Panc1 (cell line): ENCODE data around the gene CBARP. TPM values are rescaled to one million over a fixed set of nuclear protein-coding genes. Genes with fewer than 3 reads are reported as not detected.

ENCODE experiments used
- ATAC-seq: fragments of 200-7000 bp; cut with Tn5 transposase; 2 replicates; pipeline ENCODE4 v1.9.1; 2020; ENCODE audit warnings: mild to moderate bottlenecking, moderate library complexity
- BruUV-seq: library from RNA; stranded (reverse); fragments of 400-500 nt; replicated peaks from 2 replicates; lab custom pipeline; 2021; lab: Mats Ljungman, UMichigan
- CTCF ChIA-PET: fragments of 300-600 bp; sonication (Branson Sonifier 250); formaldehyde crosslinking; loops from one replicate; lab custom pipeline; 2022; ENCODE audit warnings: antibody characterized with exemption; lab: Charles Lee
- POLR2A ChIA-PET: fragments of 300-600 bp; sonication (Branson Sonifier 250); formaldehyde crosslinking; loops from one replicate; lab custom pipeline; 2022; ENCODE audit warnings: antibody characterized with exemption; lab: Charles Lee
- DNase-seq: peaks from one replicate; pipeline ENCODE4 v3.0.0-alpha.2; 2010; ENCODE audit warnings: low read depth, low spot score
- H3K27ac ChIP-seq: 2 replicates; pipeline ENCODE4 v1.5.1; 2011; ENCODE audit warnings: mild to moderate bottlenecking, low read length, inconsistent platforms
- H3K27me3 ChIP-seq: fragments of 200-500 bp; sonication (Bioruptor generic); 2 replicates; pipeline ENCODE4 v1.6.0; 2014; ENCODE audit warnings: low read length, inconsistent platforms; ENCODE audit not compliant: control insufficient read depth, insufficient read depth
- H3K36me3 ChIP-seq: fragments of 200-500 bp; sonication (Bioruptor generic); 2 replicates; pipeline ENCODE4 v1.5.1; 2014; ENCODE audit warnings: inconsistent platforms, mild to moderate bottlenecking, low read length, moderate library complexity; ENCODE audit not compliant: control insufficient read depth, insufficient read depth
- H3K4me1 ChIP-seq: 2 replicates; pipeline ENCODE4 v1.5.1; 2011; ENCODE audit warnings: inconsistent platforms, mild to moderate bottlenecking, low read length, moderate library complexity; ENCODE audit not compliant: control insufficient read depth, insufficient read depth
- H3K4me3 ChIP-seq, 2 experiments: 2 replicates each; pipeline ENCODE4 v1.5.1; 2011 to 2012; ENCODE audit warnings: low read depth in 2 of 2, low read length in 2 of 2, mild to moderate bottlenecking in 2 of 2, inconsistent platforms in 1 of 2, moderate library complexity in 1 of 2
- H3K9me3 ChIP-seq: fragments of 200-500 bp; sonication (Bioruptor generic); 2 replicates; pipeline ENCODE4 v1.5.1; 2014; ENCODE audit warnings: low read depth, mild to moderate bottlenecking, inconsistent platforms, low read length, moderate library complexity; ENCODE audit not compliant: control insufficient read depth, insufficient read depth
- POLR2AphosphoS5 ChIP-seq: IDR thresholded peaks from 2 replicates; pipeline ENCODE4 v1.6.1; 2012; ENCODE audit warnings: mild to moderate bottlenecking, low read depth, low read length, moderate library complexity
- SIN3A ChIP-seq: IDR thresholded peaks from 2 replicates; pipeline ENCODE4 v1.6.1; 2012; ENCODE audit warnings: low read depth, mild to moderate bottlenecking, low read length, moderate library complexity, borderline replicate concordance; ENCODE audit not compliant: insufficient read depth
- TCF7L2 ChIP-seq: IDR thresholded peaks from 2 replicates; pipeline ENCODE4 v1.6.1; 2011; ENCODE audit warnings: mild to moderate bottlenecking, low read depth, low read length, inconsistent platforms
- in situ Hi-C: cut with HindIII; loops from 2 replicates; pipeline ENCODE4 v1.10.0; 2016; ENCODE audit warnings: low sequenced_read_pairs, low pct_unique_long_range_greater_than_20kb
- intact Hi-C: fragments of 100-400 bp; cut with micrococcal nuclease; formaldehyde crosslinking; loops from one replicate; pipeline ENCODE4 v1.10.0; 2022; ENCODE audit not compliant: unreplicated experiment
- total RNA-seq: library from RNA; stranded (reverse); gene quantifications from one replicate; pipeline ENCODE4 v1.2.1, GENCODE V29; 2021; ENCODE audit not compliant: unreplicated experiment
- TF ChIP-seq, protein P1 (sequence below): fragments of 450-650 bp; IDR thresholded peaks from 2 replicates; pipeline ENCODE4 v1.5.1; 2017; ENCODE audit warnings: mild to moderate bottlenecking
- TF ChIP-seq, protein P2 (sequence below), 2 experiments: IDR thresholded peaks; 2 replicates each; pipeline ENCODE4 v1.6.1; 2011 to 2012; ENCODE audit warnings: low read depth in 2 of 2, control low read depth in 1 of 2, low read length in 1 of 2, mild to moderate bottlenecking in 1 of 2, moderate library complexity in 1 of 2; ENCODE audit not compliant: insufficient read depth in 1 of 2

Gene CBARP
- total RNA-seq, 1 experiment from 2014 or later, result 14.5 TPM

- peak overlapping the region; percentile 52 for H3K4me3 ChIP-seq
- peak overlapping the region; percentile 48; the same call in 1 of the 2 replicates for H3K27ac ChIP-seq
- BruUV-seq, result no TSS peak
- ChIA-PET POLR2A (no interaction called here), CTCF (no interaction called here)
- peaks cover 5% of the 10 kb centered on the region; the same call in 1 of the 2 replicates for H3K36me3 ChIP-seq
- ATAC-seq (peak; percentile 41), DNase-seq (no peak)
- H3K27me3 ChIP-seq, result no peaks in the 10 kb centered on the region
- TF ChIP-seq, protein P1, sequence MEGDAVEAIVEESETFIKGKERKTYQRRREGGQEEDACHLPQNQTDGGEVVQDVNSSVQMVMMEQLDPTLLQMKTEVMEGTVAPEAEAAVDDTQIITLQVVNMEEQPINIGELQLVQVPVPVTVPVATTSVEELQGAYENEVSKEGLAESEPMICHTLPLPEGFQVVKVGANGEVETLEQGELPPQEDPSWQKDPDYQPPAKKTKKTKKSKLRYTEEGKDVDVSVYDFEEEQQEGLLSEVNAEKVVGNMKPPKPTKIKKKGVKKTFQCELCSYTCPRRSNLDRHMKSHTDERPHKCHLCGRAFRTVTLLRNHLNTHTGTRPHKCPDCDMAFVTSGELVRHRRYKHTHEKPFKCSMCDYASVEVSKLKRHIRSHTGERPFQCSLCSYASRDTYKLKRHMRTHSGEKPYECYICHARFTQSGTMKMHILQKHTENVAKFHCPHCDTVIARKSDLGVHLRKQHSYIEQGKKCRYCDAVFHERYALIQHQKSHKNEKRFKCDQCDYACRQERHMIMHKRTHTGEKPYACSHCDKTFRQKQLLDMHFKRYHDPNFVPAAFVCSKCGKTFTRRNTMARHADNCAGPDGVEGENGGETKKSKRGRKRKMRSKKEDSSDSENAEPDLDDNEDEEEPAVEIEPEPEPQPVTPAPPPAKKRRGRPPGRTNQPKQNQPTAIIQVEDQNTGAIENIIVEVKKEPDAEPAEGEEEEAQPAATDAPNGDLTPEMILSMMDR, result peak; percentile 89
- TF ChIP-seq SIN3A (peak; percentile 47; the same call in 1 of the 2 replicates), TCF7L2 (no peak), POLR2AphosphoS5 (no peak; the same call in 1 of the 2 replicates)
- TF ChIP-seq, protein P2, sequence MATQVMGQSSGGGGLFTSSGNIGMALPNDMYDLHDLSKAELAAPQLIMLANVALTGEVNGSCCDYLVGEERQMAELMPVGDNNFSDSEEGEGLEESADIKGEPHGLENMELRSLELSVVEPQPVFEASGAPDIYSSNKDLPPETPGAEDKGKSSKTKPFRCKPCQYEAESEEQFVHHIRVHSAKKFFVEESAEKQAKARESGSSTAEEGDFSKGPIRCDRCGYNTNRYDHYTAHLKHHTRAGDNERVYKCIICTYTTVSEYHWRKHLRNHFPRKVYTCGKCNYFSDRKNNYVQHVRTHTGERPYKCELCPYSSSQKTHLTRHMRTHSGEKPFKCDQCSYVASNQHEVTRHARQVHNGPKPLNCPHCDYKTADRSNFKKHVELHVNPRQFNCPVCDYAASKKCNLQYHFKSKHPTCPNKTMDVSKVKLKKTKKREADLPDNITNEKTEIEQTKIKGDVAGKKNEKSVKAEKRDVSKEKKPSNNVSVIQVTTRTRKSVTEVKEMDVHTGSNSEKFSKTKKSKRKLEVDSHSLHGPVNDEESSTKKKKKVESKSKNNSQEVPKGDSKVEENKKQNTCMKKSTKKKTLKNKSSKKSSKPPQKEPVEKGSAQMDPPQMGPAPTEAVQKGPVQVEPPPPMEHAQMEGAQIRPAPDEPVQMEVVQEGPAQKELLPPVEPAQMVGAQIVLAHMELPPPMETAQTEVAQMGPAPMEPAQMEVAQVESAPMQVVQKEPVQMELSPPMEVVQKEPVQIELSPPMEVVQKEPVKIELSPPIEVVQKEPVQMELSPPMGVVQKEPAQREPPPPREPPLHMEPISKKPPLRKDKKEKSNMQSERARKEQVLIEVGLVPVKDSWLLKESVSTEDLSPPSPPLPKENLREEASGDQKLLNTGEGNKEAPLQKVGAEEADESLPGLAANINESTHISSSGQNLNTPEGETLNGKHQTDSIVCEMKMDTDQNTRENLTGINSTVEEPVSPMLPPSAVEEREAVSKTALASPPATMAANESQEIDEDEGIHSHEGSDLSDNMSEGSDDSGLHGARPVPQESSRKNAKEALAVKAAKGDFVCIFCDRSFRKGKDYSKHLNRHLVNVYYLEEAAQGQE (IDR thresholded peaks at IDR 0.05; ENCODE audit: insufficient read depth in 1 of 2, low read depth in 2 of 2, low read length in 1 of 2), result no peak
- H3K4me1 ChIP-seq, result peaks cover 25% of the 10 kb centered on the region
- in situ Hi-C loops, result no loop called here
- H3K9me3 ChIP-seq, result no peaks in the 10 kb centered on the region
- intact Hi-C loops, result no loop called here
Observed at GRCh38 chr19:1248786-1249297, 11.0 kb upstream of the CBARP start.

DNA sequence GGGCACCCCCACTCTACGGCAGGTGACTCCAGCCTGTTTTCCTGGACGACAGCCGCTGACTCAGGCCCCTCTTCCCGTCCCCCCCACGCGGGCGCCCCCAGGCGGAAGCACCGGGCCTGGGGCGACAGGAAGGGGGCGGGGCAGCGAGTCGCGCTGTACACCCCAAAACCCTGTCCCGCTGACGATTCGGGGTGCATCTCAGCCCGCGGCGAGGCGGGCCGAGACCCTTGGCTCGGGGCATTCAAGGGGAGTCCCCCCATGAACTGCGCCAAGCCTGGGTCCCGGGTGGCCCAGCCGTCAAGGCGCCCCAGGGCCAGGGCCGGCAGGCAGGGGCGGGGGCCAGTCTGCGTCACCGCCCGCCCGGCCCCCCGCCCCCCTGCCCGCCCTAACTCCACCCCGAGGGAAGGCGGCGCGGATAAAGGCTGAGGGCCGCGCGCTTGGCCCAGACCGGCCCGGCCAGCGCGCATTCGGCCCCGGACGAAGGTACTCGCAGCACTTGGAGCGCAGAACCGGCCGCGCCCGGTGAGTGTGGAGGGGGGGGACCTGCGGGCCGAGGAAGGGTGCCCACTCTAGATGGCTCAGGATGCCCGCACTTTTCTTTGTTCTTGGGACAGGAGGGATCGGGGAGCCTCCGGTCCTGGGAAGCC, 10.5 kb upstream of the CBARP start, which contains the start of gene MIDN:
Gene MIDN, plus strand, starts transcription at position 445 of the 647 bp plus-strand sequence. CDS start 1,714 bp downstream, outside the sequence.
- Histone ChIP-seq H3K27me3 (no peaks in the 10 kb centered on the region), H3K27ac (peak within 1 kb of the TSS; percentile 48), H3K4me1 (peaks cover 23% of the 10 kb centered on the region), H3K36me3 (peaks cover 5% of the 10 kb centered on the region; the same call in 1 of the 2 replicates), H3K9me3 (no peaks in the 10 kb centered on the region), H3K4me3 (peak within 1 kb of the TSS; percentile 52)
- no peak for DNase-seq
- peak; percentile 52 for ATAC-seq
- TF ChIP-seq, protein P1, result no peak; the same call in 1 of the 2 replicates
- TF ChIP-seq, protein P2 (IDR thresholded peaks at IDR 0.05; ENCODE audit: insufficient read depth in 1 of 2, low read depth in 2 of 2, low read length in 1 of 2), result no peak
- TF ChIP-seq POLR2AphosphoS5 (peak; percentile 96), SIN3A (no peak), TCF7L2 (no peak; the same call in 1 of the 2 replicates)
- ChIA-PET CTCF (no interaction called here), POLR2A (no interaction called here)
- intact Hi-C loops (no loop called here), in situ Hi-C loops (no loop called here)
- BruUV-seq, result no TSS peak
